K562 (cell line): ENCODE measurements around the gene TMEM141. TPM values are rescaled to one million over a fixed set of nuclear protein-coding genes. Genes with fewer than 3 reads are reported as not detected.

Experiments used
- ATAC-seq: fragments of 200-7000 bp; cut with Tn5 transposase; 3 replicates; pipeline ENCODE4 v1.9.1; 2020; ENCODE audit warnings: moderate library complexity
- BruUV-seq: library from RNA; stranded (reverse); fragments of 400-500 nt; replicated peaks from 2 replicates; lab custom pipeline; 2021; lab: Mats Ljungman, UMichigan
- CTCF ChIA-PET: fragments of 300-600 bp; formaldehyde crosslinking; extraction: SDS; loops from one replicate; lab custom pipeline; 2021; ENCODE audit warnings: low intra/inter-chr PET ratio; lab: Yijun Ruan, JAX
- POLR2A ChIA-PET: fragments of 300-600, 350-650 bp; sonication (Branson Sonifier 250); formaldehyde crosslinking; extraction: SDS; loops from one replicate; lab custom pipeline; 2021; ENCODE audit warnings: antibody characterized with exemption, inconsistent platforms; lab: Yijun Ruan, JAX
- DNase-seq, 4 experiments: peaks; one replicate each; pipeline versions ENCODE4 v3.0.0 to v3.0.0-alpha.2; 2011 to 2018; ENCODE audit warnings: low spot score in 3 of 4, mixed read lengths in 3 of 4; ENCODE audit errors: extremely low read depth in 1 of 4
- FAIRE-seq: peaks from 2 replicates; lab custom pipeline; 2011; peaks lifted over from hg19 to GRCh38; lab: Jason Lieb, UNC
- H2AFZ ChIP-seq: 2 replicates; pipeline ENCODE4 v1.6.0; 2011; ENCODE audit warnings: low read depth, low read length, control low read depth, inconsistent platforms
- H3K27ac ChIP-seq: fragments of 200-600 bp; 3 replicates; pipeline ENCODE4 v1.8.0; 2011; ENCODE audit warnings: low read depth, mild to moderate bottlenecking, control low read depth, inconsistent platforms, low read length, moderate library complexity, mixed read lengths; ENCODE audit errors: extremely low read depth
- H3K27me3 ChIP-seq, 2 experiments: fragments of 300-600 bp in 1 of 2; 2 replicates in 1 of 2; 3 replicates in 1 of 2; pipeline versions ENCODE4 v1.6.0 to v1.8.0; 2011; ENCODE audit warnings: inconsistent platforms in 2 of 2, low read length in 2 of 2, mild to moderate bottlenecking in 1 of 2, mixed read lengths in 1 of 2, moderate library complexity in 1 of 2; ENCODE audit not compliant: control insufficient read depth in 2 of 2, insufficient read depth in 2 of 2
- H3K36me3 ChIP-seq: fragments of 300-600 bp; 3 replicates; pipeline ENCODE4 v1.8.0; 2011; ENCODE audit warnings: mild to moderate bottlenecking, low read length, inconsistent platforms; ENCODE audit not compliant: control insufficient read depth, insufficient read depth
- H3K4me1 ChIP-seq, 2 experiments: fragments of 200-600 bp in 1 of 2; replicated peaks in 1 of 2; 2 replicates in 1 of 2; 3 replicates in 1 of 2; pipeline versions ENCODE4 v1.5.1 to v1.8.0; 2011; ENCODE audit warnings: inconsistent platforms in 2 of 2, low read length in 2 of 2, mild to moderate bottlenecking in 1 of 2, mixed read lengths in 1 of 2, moderate library complexity in 1 of 2; ENCODE audit not compliant: control insufficient read depth in 2 of 2, insufficient read depth in 2 of 2
- H3K4me2 ChIP-seq: 2 replicates; pipeline ENCODE4 v1.6.1; 2011; ENCODE audit warnings: low read length, control low read depth, inconsistent platforms, mixed read lengths; ENCODE audit not compliant: insufficient read depth
- H3K4me3 ChIP-seq: fragments of 200-600 bp; sonication (generic), shearing (Covaris generic); 2 replicates; pipeline ENCODE4 v1.5.1; 2016; ENCODE audit warnings: control low read depth, inconsistent platforms
- H3K79me2 ChIP-seq: fragments of 200-600 bp; 3 replicates; pipeline ENCODE4 v1.8.0; 2011; ENCODE audit warnings: low read length, inconsistent platforms; ENCODE audit not compliant: control insufficient read depth, insufficient read depth
- H3K9ac ChIP-seq, 2 experiments: 2 replicates each; pipeline versions ENCODE4 v1.6.0 to v1.6.1; 2011; ENCODE audit warnings: low read depth in 2 of 2, low read length in 2 of 2, control low read depth in 1 of 2, inconsistent platforms in 1 of 2, mild to moderate bottlenecking in 1 of 2, mixed read lengths in 1 of 2; ENCODE audit not compliant: insufficient read depth in 1 of 2
- H3K9me1 ChIP-seq: one replicate; pipeline ENCODE4 v1.6.0; 2011; ENCODE audit warnings: inconsistent platforms, mild to moderate bottlenecking, low read length, moderate library complexity; ENCODE audit not compliant: control insufficient read depth, insufficient read depth
- H3K9me3 ChIP-seq: replicated peaks from 2 replicates; pipeline ENCODE4 v1.5.1; 2011; ENCODE audit warnings: low read depth, low read length, inconsistent platforms; ENCODE audit not compliant: control insufficient read depth, insufficient read depth
- H4K20me1 ChIP-seq: replicated peaks from 2 replicates; pipeline ENCODE4 v1.6.1; 2011; ENCODE audit warnings: low read length, inconsistent platforms, mixed read lengths; ENCODE audit not compliant: control insufficient read depth, insufficient read depth
- CEBPB ChIP-seq: fragments of 450-650 bp; IDR thresholded peaks from 2 replicates; pipeline ENCODE4 v1.6.1; 2016; ENCODE audit warnings: missing genetic modification characterization, missing compliant biosample characterization
- DNMT1 ChIP-seq: fragments of 450-650 bp; IDR thresholded peaks from 2 replicates; pipeline ENCODE4 v1.6.1; 2016; ENCODE audit warnings: antibody characterized with exemption, mild to moderate bottlenecking
- HEY1 ChIP-seq: fragments of 250-450 bp; sonication (Bioruptor Pico); IDR thresholded peaks from 2 replicates; pipeline ENCODE4 v1.5.0; 2020; ENCODE audit warnings: mild to moderate bottlenecking, moderate library complexity, borderline replicate concordance
- HMBOX1 ChIP-seq: sonication (generic); IDR thresholded peaks from 2 replicates; pipeline ENCODE4 v1.6.1; 2016
- MAFG ChIP-seq: fragments of 450-650 bp; conservative IDR thresholded peaks from 2 replicates; pipeline ENCODE4 v1.6.1; 2016; ENCODE audit warnings: missing genetic modification characterization, missing compliant biosample characterization
- MYNN ChIP-seq, 2 experiments: sonication (generic); formaldehyde crosslinking in 1 of 2; IDR thresholded peaks; 2 replicates each; pipeline versions ENCODE4 v1.5.0 to v1.6.1; 2016 to 2020; ENCODE audit warnings: antibody characterized with exemption in 1 of 2, missing genetic modification reagents in 1 of 2
- NUFIP1 ChIP-seq: fragments of 450-650 bp; IDR thresholded peaks from 2 replicates; pipeline ENCODE4 v1.6.1; 2018; ENCODE audit not compliant: partially characterized antibody
- POLR2A ChIP-seq: fragments of 450-650 bp; conservative IDR thresholded peaks from 2 replicates; pipeline ENCODE4 v1.6.1; 2016
- POLR2B ChIP-seq: fragments of 450-650 bp; IDR thresholded peaks from 2 replicates; pipeline ENCODE4 v1.6.1; 2018; ENCODE audit warnings: low read depth; ENCODE audit not compliant: partially characterized antibody
- POLR2G ChIP-seq: fragments of 200-400 bp; formaldehyde crosslinking; IDR thresholded peaks from 2 replicates; pipeline ENCODE4 v1.6.1; 2017; ENCODE audit warnings: low read depth, mild to moderate bottlenecking, antibody characterized with exemption, low read length, moderate library complexity
- PTBP1 ChIP-seq: fragments of 200-400 bp; formaldehyde crosslinking; IDR thresholded peaks from 2 replicates; pipeline ENCODE4 v1.6.1; 2017; ENCODE audit warnings: low read depth, low read length
- RBFOX2 ChIP-seq: fragments of 200-400 bp; formaldehyde crosslinking; IDR thresholded peaks from 2 replicates; pipeline ENCODE4 v1.6.1; 2017; ENCODE audit warnings: low read depth, mild to moderate bottlenecking, low read length, moderate library complexity
- RBM22 ChIP-seq: fragments of 200-400 bp; formaldehyde crosslinking; IDR thresholded peaks from 2 replicates; pipeline ENCODE4 v1.6.1; 2018; ENCODE audit warnings: low read length, low read depth; ENCODE audit not compliant: poor library complexity, severe bottlenecking
- RFX1 ChIP-seq: fragments of 450-650 bp; IDR thresholded peaks from 2 replicates; pipeline ENCODE4 v1.6.1; 2016; ENCODE audit warnings: mild to moderate bottlenecking, moderate library complexity
- RFX7 ChIP-seq: fragments of 250-450 bp; sonication (Bioruptor Pico); IDR thresholded peaks from 2 replicates; pipeline ENCODE4 v1.5.1; 2021; ENCODE audit warnings: mild to moderate bottlenecking
- SUPT5H ChIP-seq: fragments of 450-650 bp; IDR thresholded peaks from 2 replicates; pipeline ENCODE4 v1.6.1; 2016
- TBP ChIP-seq: optimal IDR thresholded peaks from 2 replicates; pipeline ENCODE3; 2011; ENCODE audit warnings: low read depth, low read length, improper control_type of control experiment
- TEAD2 ChIP-seq: fragments of 450-650 bp; IDR thresholded peaks from 2 replicates; pipeline ENCODE4 v1.6.1; 2016; ENCODE audit warnings: missing genetic modification characterization, control low read depth, missing compliant biosample characterization
- ZBTB1 ChIP-seq: sonication (generic); formaldehyde crosslinking; IDR thresholded peaks from 2 replicates; pipeline ENCODE4 v1.8.1; 2023; ENCODE audit warnings: missing genetic modification reagents, low read depth, mild to moderate bottlenecking, borderline replicate concordance
- ZNF184 ChIP-seq: sonication (generic); formaldehyde crosslinking; IDR thresholded peaks from 2 replicates; pipeline ENCODE4 v1.5.0; 2020; ENCODE audit warnings: missing genetic modification reagents
- ZNF324 ChIP-seq: fragments of 250-450 bp; sonication (Bioruptor Pico); IDR thresholded peaks from 2 replicates; pipeline ENCODE4 v1.4.0; 2020; ENCODE audit warnings: mild to moderate bottlenecking
- ZNF408 ChIP-seq: fragments of 250-450 bp; sonication (Bioruptor Pico); IDR thresholded peaks from 2 replicates; pipeline ENCODE4 v1.4.0; 2020; ENCODE audit warnings: low read depth, mild to moderate bottlenecking, moderate library complexity
- ZNF780A ChIP-seq: fragments of 250-450 bp; sonication (Bioruptor Pico); IDR thresholded peaks from 2 replicates; pipeline ENCODE4 v1.5.0; 2021; ENCODE audit warnings: mild to moderate bottlenecking
- WGBS: fragments of 100-300 bp; shearing (Covaris generic); methylation state at CpG from one replicate; pipeline ENCODE4 v1.1.6; 2016; ENCODE audit warnings: low coverage, mixed read lengths; ENCODE audit not compliant: insufficient coverage; ENCODE audit errors: missing lambda C conversion rate; 5-methylcytosine and 5-hydroxymethylcytosine counted together
- in situ Hi-C: fragments of 300-500 bp; cut with MboI; formaldehyde crosslinking; loops from 4 replicates; pipeline ENCODE4 v1.15.0; 2018; ENCODE audit warnings: inconsistent platforms, mixed read lengths
- intact Hi-C: fragments of 100-400 bp; cut with micrococcal nuclease; formaldehyde crosslinking; loops from 2 replicates; pipeline ENCODE4 v1.14.2; 2022
- polyA plus RNA-seq, 8 experiments: library from polyadenylated mRNA; depleted of rRNA in 4 of 8; stranded (reverse) in 5 of 8; unstranded in 3 of 8; fragments of >200 nt; fragmentation: Nextera tagmentation in 2 of 8; fragmentation: Illumina TruSeq in 1 of 8; extraction: Ambion mirVana in 2 of 8; extraction: Trizol in 1 of 8; gene quantifications; 2 replicates each; pipeline versions ENCODE4 v1.2.1 to v1.2.3, GENCODE V29; 2011 to 2014; ENCODE audit warnings: inconsistent platforms in 1 of 8, missing spikeins in 1 of 8
- total RNA-seq, 7 experiments: library from RNA; depleted of rRNA in 6 of 7; stranded (reverse); fragments of >200 nt in 6 of 7; fragmentation: Illumina TruSeq in 2 of 7; extraction: Trizol in 2 of 7; gene quantifications; 2 replicates each; pipeline versions ENCODE4 v1.2.1 to v1.2.3, GENCODE V29; 2011 to 2021; ENCODE audit warnings: low replicate concordance in 1 of 7

Gene TMEM141
- total and polyA plus RNA-seq, 9 of the 15 experiments (the other 6 are each of a cell fraction or from before 2014, with no cell fraction given), result 21.5 to 123 (median 74.8) TPM

- intact Hi-C loops, result no loop called here
- ChIA-PET POLR2A (interaction anchor here (1.4 kb wide), 1 partner anchor 109 kb away, joined by 3 read pairs; no protein-coding TSS in a partner anchor), CTCF (no interaction called here)
- no TSS peak for BruUV-seq
- H3K9ac ChIP-seq, result peak overlapping the region in 1 of 2 experiments; percentile 36; a peak in 1 of 4 replicates
- no peak overlapping the region for H3K4me2 ChIP-seq
- H3K36me3 ChIP-seq, result peaks cover 87% of the 10 kb centered on the region; the same call in 2 of the 3 replicates
- peaks cover 2% of the 10 kb centered on the region; the same call in 1 of the 2 replicates for H4K20me1 ChIP-seq
- no peak overlapping the region for H2AFZ ChIP-seq
- no peak for DNase-seq
- no peaks in the 10 kb centered on the region for H3K9me3 ChIP-seq
- H3K79me2 ChIP-seq, result no peaks in the 10 kb centered on the region
- FAIRE-seq, result no peak
- 91% methylated on average over 29 of the region's 36 CpGs for WGBS
- H3K4me3 ChIP-seq, result no peak overlapping the region
- peaks cover 7 to 71% of the 10 kb centered on the region in 2 experiments; a peak in 4 of 5 replicates for H3K4me1 ChIP-seq
- H3K9me1 ChIP-seq, result peaks cover 3% of the 10 kb centered on the region
- H3K27ac ChIP-seq, result no peak overlapping the region
- ATAC-seq, result no peak
- in situ Hi-C loops, result no loop called here
- H3K27me3 ChIP-seq, result no peaks in the 10 kb centered on the region
- TF ChIP-seq HEY1 (CRISPR knock-in tag), result no peak
- no peak for TF ChIP-seq HMBOX1
- TF ChIP-seq RFX7 (CRISPR knock-in tag), result no peak
- no peak for TF ChIP-seq DNMT1
- no peak for TF ChIP-seq ZNF408 (CRISPR knock-in tag)
- no peak for TF ChIP-seq ZNF324 (CRISPR knock-in tag)
- TF ChIP-seq ZBTB1, result no peak
- no peak for TF ChIP-seq TBP
- TF ChIP-seq NUFIP1, result no peak
- TF ChIP-seq RBM22, result peak; percentile 87
- TF ChIP-seq RFX1, result no peak
- TF ChIP-seq MAFG, result no peak
- no peak for TF ChIP-seq TEAD2 (tag)
- 0 out of 2 replicates have a peak, but pooled peaks have one; percentile 49 for TF ChIP-seq SUPT5H
- TF ChIP-seq ZNF780A (CRISPR knock-in tag), result no peak
- TF ChIP-seq PTBP1, result 0 out of 2 replicates have a peak, but pooled peaks have one; percentile 28
- peak; percentile 54 for TF ChIP-seq POLR2A
- no peak for TF ChIP-seq CEBPB (tag)
- TF ChIP-seq RBFOX2, result peak; percentile 23; the same call in 1 of the 2 replicates
- TF ChIP-seq MYNN (IDR thresholded peaks at IDR 0.05), result peak; percentile 29; the same call in 1 of the 2 replicates
- TF ChIP-seq MYNN (CRISPR knock-in tag; IDR thresholded peaks at IDR 0.05), result no peak
- peak; percentile 15 for TF ChIP-seq POLR2B
- TF ChIP-seq ZNF184 (CRISPR knock-in tag), result no peak
- TF ChIP-seq POLR2G, result peak; percentile 81
Measured at GRCh38 chr9:136835162-136835931, 44.2 kb downstream of the TMEM141 start.
